Thoracic aorta (tissue), 2 donors: ENCODE data around the gene RPS6KB2. TPM values are rescaled to one million over a fixed set of nuclear protein-coding genes. Genes with fewer than 3 reads are reported as not detected.
"Not testable (repeated sequence)": the region's sequence is repeated elsewhere in the genome, so short reads cannot be mapped to it uniquely, and the experiment has no call there.

Source experiments
- ATAC-seq: fragments of 150-250 bp; one replicate; pipeline ENCODE4 v1.8.0; 2017; ENCODE audit warnings: low read depth; ENCODE audit not compliant: insufficient number of reproducible peaks, low FRiP score
- DNase-seq: peaks from one replicate; pipeline ENCODE4 v3.0.0-alpha.2; 2020; ENCODE audit warnings: low spot score
- H3K27ac ChIP-seq, 2 donors: fragments of 200-600 bp; sonication (generic); 1 replicate in 1 of 2; 2 replicates in 1 of 2; pipeline ENCODE4 v1.5.1; 2016; ENCODE audit warnings: mild to moderate bottlenecking in 2 of 2, moderate library complexity in 2 of 2
- H3K27me3 ChIP-seq: fragments of 200-600 bp; sonication (generic); replicated peaks from 2 replicates; pipeline ENCODE4 v1.6.0; 2016; ENCODE audit warnings: mild to moderate bottlenecking; ENCODE audit not compliant: insufficient read depth
- H3K36me3 ChIP-seq: fragments of 200-600 bp; sonication (generic); one replicate; pipeline ENCODE4 v1.5.1; 2016
- H3K4me1 ChIP-seq, 2 donors: fragments of 200-600 bp; sonication (generic); 1 replicate in 1 of 2; 2 replicates in 1 of 2; pipeline versions ENCODE4 v1.5.1 to v1.6.0; 2016; ENCODE audit warnings: low read depth in 2 of 2, mild to moderate bottlenecking in 1 of 2; ENCODE audit not compliant: control insufficient read depth in 1 of 2
- H3K4me3 ChIP-seq: fragments of 200-600 bp; sonication (generic); 2 replicates; pipeline ENCODE4 v1.5.1; 2016; ENCODE audit warnings: mild to moderate bottlenecking
- H3K9me3 ChIP-seq: fragments of 200-600 bp; sonication (generic); 2 replicates; pipeline ENCODE4 v1.5.1; 2016
- total RNA-seq, 2 donors: library from RNA; depleted of rRNA; stranded (reverse); fragments of >200 nt; gene quantifications; one replicate each; pipeline versions ENCODE4 v1.1.0 to v1.2.3, GENCODE V29; 2016
- TF ChIP-seq, protein P1 (sequence below): fragments of 200-600 bp; sonication (generic); IDR thresholded peaks from one replicate; pipeline ENCODE4 v1.5.1; 2019; ENCODE audit warnings: antibody characterized with exemption

Gene RPS6KB2
- total RNA-seq, 2 donors from 2014 or later, result 68.3 to 69.3 TPM

- Histone ChIP-seq H3K27ac (peak overlapping the region in 1 of 2 donors; percentile 81), H3K9me3 (no peaks in the 10 kb centered on the region), H3K36me3 (no peaks in the 10 kb centered on the region), H3K4me1 (peaks cover 8 to 34% of the 10 kb centered on the region in 2 donors), H3K4me3 (no peak overlapping the region), H3K27me3 (no peaks in the 10 kb centered on the region)
- TF ChIP-seq, protein P1, sequence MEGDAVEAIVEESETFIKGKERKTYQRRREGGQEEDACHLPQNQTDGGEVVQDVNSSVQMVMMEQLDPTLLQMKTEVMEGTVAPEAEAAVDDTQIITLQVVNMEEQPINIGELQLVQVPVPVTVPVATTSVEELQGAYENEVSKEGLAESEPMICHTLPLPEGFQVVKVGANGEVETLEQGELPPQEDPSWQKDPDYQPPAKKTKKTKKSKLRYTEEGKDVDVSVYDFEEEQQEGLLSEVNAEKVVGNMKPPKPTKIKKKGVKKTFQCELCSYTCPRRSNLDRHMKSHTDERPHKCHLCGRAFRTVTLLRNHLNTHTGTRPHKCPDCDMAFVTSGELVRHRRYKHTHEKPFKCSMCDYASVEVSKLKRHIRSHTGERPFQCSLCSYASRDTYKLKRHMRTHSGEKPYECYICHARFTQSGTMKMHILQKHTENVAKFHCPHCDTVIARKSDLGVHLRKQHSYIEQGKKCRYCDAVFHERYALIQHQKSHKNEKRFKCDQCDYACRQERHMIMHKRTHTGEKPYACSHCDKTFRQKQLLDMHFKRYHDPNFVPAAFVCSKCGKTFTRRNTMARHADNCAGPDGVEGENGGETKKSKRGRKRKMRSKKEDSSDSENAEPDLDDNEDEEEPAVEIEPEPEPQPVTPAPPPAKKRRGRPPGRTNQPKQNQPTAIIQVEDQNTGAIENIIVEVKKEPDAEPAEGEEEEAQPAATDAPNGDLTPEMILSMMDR, result no peak
- no peak for DNase-seq
- ATAC-seq, result no peak
Observed at GRCh38 chr11:67463186-67463585, 34.9 kb downstream of the RPS6KB2 start.

- H3K4me1 ChIP-seq, result peaks cover 10 to 38% of the 10 kb centered on the region in 2 donors
- peak overlapping the region; percentile 81 to 82 for H3K27ac ChIP-seq
- ATAC-seq (no peak), DNase-seq (no peak)
- no peaks in the 10 kb centered on the region for H3K27me3 ChIP-seq
- H3K4me3 ChIP-seq, result peak overlapping the region; percentile 73
- no peaks in the 10 kb centered on the region for H3K36me3 ChIP-seq
- TF ChIP-seq, protein P1, result no peak
- H3K9me3 ChIP-seq, result no peaks in the 10 kb centered on the region
Observed at GRCh38 chr11:67463680-67464410, 35.6 kb downstream of the RPS6KB2 start.

DNA sequence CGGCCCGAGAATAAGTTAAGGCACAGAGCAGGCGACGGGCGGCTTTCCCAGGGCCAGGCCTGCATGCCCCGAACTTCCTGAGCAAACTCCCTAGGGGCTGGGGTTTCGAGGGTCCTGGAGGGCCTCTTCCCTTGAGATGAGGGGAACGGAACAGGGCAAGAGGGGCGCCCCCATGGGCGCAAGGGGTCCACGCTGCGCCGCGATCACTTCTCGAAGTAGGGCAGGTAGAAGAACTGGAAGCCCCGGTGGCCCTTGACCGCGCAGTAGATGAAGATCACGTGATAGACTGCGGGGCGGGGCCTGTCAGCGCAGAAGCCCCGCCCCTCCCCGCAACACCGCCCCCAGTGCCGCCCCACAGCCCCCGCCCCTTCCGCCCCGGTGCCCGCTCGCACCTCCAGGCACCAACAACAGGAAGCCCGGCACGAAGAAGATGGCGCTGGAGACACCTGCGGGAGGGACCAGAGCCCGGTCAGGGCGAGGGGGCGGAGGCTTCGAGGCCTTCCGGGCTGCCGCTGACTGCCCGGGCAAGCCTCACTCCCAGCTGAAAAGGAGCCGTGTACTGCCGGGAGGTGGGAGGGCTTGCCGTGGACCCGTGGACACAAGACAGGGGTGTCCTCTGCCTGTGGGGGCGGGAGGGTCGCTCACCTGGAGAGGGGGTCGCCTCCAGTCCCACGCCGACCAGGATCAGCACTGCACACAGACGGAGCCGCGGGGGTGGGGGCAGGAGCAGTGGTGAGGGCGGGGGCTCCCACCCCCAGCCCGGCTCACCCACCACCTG, 36.3 kb downstream of the RPS6KB2 start:
- ATAC-seq, result peak; percentile 48
- H3K27me3 ChIP-seq, result no peaks in the 10 kb centered on the region
- no peaks in the 10 kb centered on the region for H3K36me3 ChIP-seq
- no peaks in the 10 kb centered on the region for H3K9me3 ChIP-seq
- peak overlapping the region; percentile 81 to 82 for H3K27ac ChIP-seq
- peak overlapping the region; percentile 73 for H3K4me3 ChIP-seq
- H3K4me1 ChIP-seq, result peaks cover 10 to 40% of the 10 kb centered on the region in 2 donors
- DNase-seq, result peak; percentile 45
- TF ChIP-seq, protein P1, result no peak

DNA sequence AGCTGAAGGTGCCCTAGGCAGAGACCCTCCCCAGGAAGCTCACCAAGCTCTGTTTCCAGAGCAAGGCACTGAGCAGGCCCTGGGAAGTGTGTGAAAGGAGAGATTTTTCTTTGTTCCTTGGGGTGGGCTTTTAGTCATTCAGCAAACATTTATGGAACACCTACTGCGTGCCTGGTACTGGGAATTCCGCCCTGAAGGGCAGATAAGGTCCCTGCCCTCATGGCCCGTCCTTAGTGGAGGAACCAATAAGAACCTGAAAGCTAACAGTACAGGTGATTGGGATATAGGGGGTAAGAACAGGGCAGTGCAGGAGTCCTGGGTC, 36.9 kb downstream of the RPS6KB2 start:
- no peaks in the 10 kb centered on the region for H3K36me3 ChIP-seq
- DNase-seq (no peak), ATAC-seq (no peak)
- H3K4me1 ChIP-seq, result peaks cover 10 to 44% of the 10 kb centered on the region in 2 donors
- H3K27me3 ChIP-seq, result no peaks in the 10 kb centered on the region
- no peaks in the 10 kb centered on the region for H3K9me3 ChIP-seq
- H3K4me3 ChIP-seq, result peak overlapping the region; percentile 73
- peak overlapping the region; percentile 81 to 82 for H3K27ac ChIP-seq
- TF ChIP-seq, protein P1, result no peak

DNA sequence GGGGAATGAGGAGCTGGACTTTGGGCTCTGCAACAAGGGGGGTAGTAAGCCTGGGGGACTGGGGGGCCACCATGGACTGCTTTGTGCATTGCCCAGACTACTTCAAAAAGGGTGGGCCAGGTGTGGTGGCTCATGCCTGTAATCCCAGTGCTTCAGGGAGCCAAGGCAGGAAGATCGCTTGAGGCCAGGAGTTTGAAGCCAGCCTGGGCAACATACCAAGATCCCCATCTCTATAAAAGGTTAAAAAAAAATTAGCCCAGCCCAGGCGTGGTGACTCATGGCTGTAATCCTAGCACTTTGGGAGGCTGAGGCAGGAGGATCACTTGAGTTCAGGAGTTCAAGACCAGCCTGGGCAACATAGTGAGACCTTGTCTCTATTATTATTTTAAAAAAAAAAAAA, 37.2 kb downstream of the RPS6KB2 start:
- not testable (repeated sequence) for H3K36me3 ChIP-seq, DNase-seq, H3K27me3 ChIP-seq, ATAC-seq, H3K9me3 ChIP-seq, H3K4me3 ChIP-seq
- H3K4me1 ChIP-seq, result peaks cover 10 to 44% of the 10 kb centered on the region in 2 donors
- peak overlapping the region; percentile 81 to 82 for H3K27ac ChIP-seq
